HepG2 (cell line): ENCODE data around the gene GNG3. TPM values are rescaled to one million over a fixed set of nuclear protein-coding genes. Genes with fewer than 3 reads are reported as not detected.
A peak's percentile ranks its signal among the peaks of the same experiment; 100 is the strongest.

Source experiments
- ARHGAP35 ChIP-seq: sonication (generic); formaldehyde crosslinking; IDR thresholded peaks from 2 replicates; pipeline ENCODE4 v1.9.0; 2022; ENCODE audit warnings: mild to moderate bottlenecking, inconsistent platforms, moderate library complexity, missing genetic modification reagents, borderline replicate concordance
- BRCA1 ChIP-seq: sonication (generic); formaldehyde crosslinking; IDR thresholded peaks from 2 replicates; pipeline ENCODE4 v1.4.0; 2020; ENCODE audit warnings: missing genetic modification reagents
- FLYWCH1 ChIP-seq: sonication (generic); formaldehyde crosslinking; IDR thresholded peaks from 2 replicates; pipeline ENCODE4 v1.8.1; 2023; ENCODE audit warnings: mild to moderate bottlenecking, missing genetic modification reagents
- GPN1 ChIP-seq: sonication (generic); formaldehyde crosslinking; IDR thresholded peaks from 2 replicates; pipeline ENCODE4 v1.5.1; 2020; ENCODE audit warnings: missing genetic modification reagents, borderline replicate concordance
- HMG20A ChIP-seq: IDR thresholded peaks from 2 replicates; pipeline ENCODE4 v1.6.1; 2016; ENCODE audit warnings: borderline replicate concordance
- MXI1 ChIP-seq: IDR thresholded peaks from 3 replicates; pipeline ENCODE4 v1.6.1; 2012; ENCODE audit warnings: low read depth, low read length, inconsistent platforms, borderline replicate concordance
- NFKB2 ChIP-seq: sonication (generic); formaldehyde crosslinking; IDR thresholded peaks from 2 replicates; pipeline ENCODE4 v1.4.0; 2020; ENCODE audit warnings: missing genetic modification reagents, borderline replicate concordance
- SRY ChIP-seq: sonication (generic); formaldehyde crosslinking; IDR thresholded peaks from 2 replicates; pipeline ENCODE4 v1.8.0; 2022; ENCODE audit warnings: mild to moderate bottlenecking, missing genetic modification reagents
- TBX3 ChIP-seq: fragments of 450-650 bp; IDR thresholded peaks from 2 replicates; pipeline ENCODE4 v1.6.1; 2017; ENCODE audit warnings: antibody characterized with exemption, mild to moderate bottlenecking, inconsistent platforms, borderline replicate concordance
- ZNF274 ChIP-seq: sonication (generic); formaldehyde crosslinking; IDR thresholded peaks from 2 replicates; pipeline ENCODE4 v1.5.1; 2020; ENCODE audit warnings: mild to moderate bottlenecking, missing genetic modification reagents
- ZNF343 ChIP-seq: sonication (generic); formaldehyde crosslinking; IDR thresholded peaks from 2 replicates; pipeline ENCODE4 v1.4.0; 2020; ENCODE audit warnings: mild to moderate bottlenecking, missing genetic modification reagents
- ZNF724P ChIP-seq: sonication (generic); formaldehyde crosslinking; IDR thresholded peaks from 2 replicates; pipeline ENCODE4 v1.8.0; 2022; ENCODE audit warnings: missing genetic modification reagents, borderline replicate concordance
- polyA plus RNA-seq, 8 experiments: library from polyadenylated mRNA; depleted of rRNA in 3 of 8; stranded (reverse) in 7 of 8; unstranded in 1 of 8; fragments of >200 nt; fragmentation: Illumina TruSeq in 4 of 8; extraction: Trizol in 4 of 8; gene quantifications; 2 replicates each; pipeline versions ENCODE4 v1.2.1 to v1.2.3, GENCODE V29; 2011 to 2016; ENCODE audit warnings: low read depth in 4 of 8, missing spikeins in 1 of 8, mixed read lengths in 1 of 8; ENCODE audit not compliant: insufficient read depth in 1 of 8
- total RNA-seq, 5 experiments: library from RNA; depleted of rRNA; stranded (reverse); fragments of >200 nt; fragmentation: Illumina TruSeq; extraction: Trizol; gene quantifications; 2 replicates each; pipeline ENCODE4 v1.2.3, GENCODE V29; 2016; ENCODE audit warnings: low read depth in 1 of 5
- TF ChIP-seq, protein P1 (sequence below): IDR thresholded peaks from 2 replicates; pipeline ENCODE4 v1.6.1; 2016
- TF ChIP-seq, protein P2 (sequence below): sonication (generic); formaldehyde crosslinking; IDR thresholded peaks from 2 replicates; pipeline ENCODE4 v1.4.0; 2020; ENCODE audit warnings: low read depth, missing genetic modification reagents
- TF ChIP-seq, protein P3 (sequence below): sonication (generic); formaldehyde crosslinking; IDR thresholded peaks from 2 replicates; pipeline ENCODE4 v1.4.0; 2020; ENCODE audit warnings: mild to moderate bottlenecking, missing genetic modification reagents
- TF ChIP-seq, protein P4 (sequence below): sonication (generic); formaldehyde crosslinking; IDR thresholded peaks from 2 replicates; pipeline ENCODE4 v1.4.0; 2020; ENCODE audit warnings: missing genetic modification reagents, mild to moderate bottlenecking, borderline replicate concordance
- TF ChIP-seq, protein P5 (sequence below): IDR thresholded peaks from 2 replicates; pipeline ENCODE4 v1.6.1; 2016; ENCODE audit warnings: control low read depth
- TF ChIP-seq, protein P6 (sequence below): sonication (generic); formaldehyde crosslinking; IDR thresholded peaks from 2 replicates; pipeline ENCODE4 v1.4.0; 2020; ENCODE audit warnings: low read depth, mild to moderate bottlenecking, missing genetic modification reagents

The GNG3 gene
- total and polyA plus RNA-seq, 2 of the 13 experiments (the other 11 are each of a cell fraction or from before 2014, with no cell fraction given): not detected

DNA sequence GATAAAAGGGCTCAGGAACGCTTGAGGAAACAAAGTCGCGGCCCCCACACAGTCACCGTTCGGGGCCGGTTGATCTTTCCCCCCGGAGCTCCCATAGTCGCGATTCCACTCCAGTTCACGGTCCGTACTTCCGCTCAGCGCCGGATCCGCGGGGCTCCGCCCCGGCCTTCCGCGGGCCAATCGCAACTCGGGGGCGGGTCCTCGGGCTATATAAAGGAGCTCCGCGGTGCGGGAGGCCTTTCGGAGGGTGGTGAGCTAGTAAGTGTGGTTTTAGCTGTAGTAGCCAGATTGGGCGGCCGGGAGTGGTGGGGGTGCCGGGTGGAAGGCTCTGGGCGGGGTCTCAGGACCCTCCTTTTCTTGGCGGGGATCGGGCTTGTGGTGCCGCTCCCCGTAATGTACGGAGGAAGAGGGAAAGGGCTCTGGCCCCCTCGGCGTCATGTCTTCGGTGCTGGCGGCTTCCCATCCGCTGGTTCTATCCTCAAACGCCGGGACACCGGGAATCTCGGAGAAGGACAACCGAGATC, 42.3 kb upstream of the GNG3 start, which contains the start of the genes C11orf98 and CSKMT (continued):
- TF ChIP-seq, protein P1, sequence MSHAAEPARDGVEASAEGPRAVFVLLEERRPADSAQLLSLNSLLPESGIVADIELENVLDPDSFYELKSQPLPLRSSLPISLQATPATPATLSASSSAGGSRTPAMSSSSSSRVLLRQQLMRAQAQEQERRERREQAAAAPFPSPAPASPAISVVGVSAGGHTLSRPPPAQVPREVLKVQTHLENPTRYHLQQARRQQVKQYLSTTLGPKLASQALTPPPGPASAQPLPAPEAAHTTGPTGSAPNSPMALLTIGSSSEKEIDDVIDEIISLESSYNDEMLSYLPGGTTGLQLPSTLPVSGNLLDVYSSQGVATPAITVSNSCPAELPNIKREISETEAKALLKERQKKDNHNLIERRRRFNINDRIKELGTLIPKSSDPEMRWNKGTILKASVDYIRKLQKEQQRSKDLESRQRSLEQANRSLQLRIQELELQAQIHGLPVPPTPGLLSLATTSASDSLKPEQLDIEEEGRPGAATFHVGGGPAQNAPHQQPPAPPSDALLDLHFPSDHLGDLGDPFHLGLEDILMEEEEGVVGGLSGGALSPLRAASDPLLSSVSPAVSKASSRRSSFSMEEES (CRISPR knock-in tag): 0 out of 2 replicates have a peak, but pooled peaks have one; percentile 16
- TF ChIP-seq, protein P2, sequence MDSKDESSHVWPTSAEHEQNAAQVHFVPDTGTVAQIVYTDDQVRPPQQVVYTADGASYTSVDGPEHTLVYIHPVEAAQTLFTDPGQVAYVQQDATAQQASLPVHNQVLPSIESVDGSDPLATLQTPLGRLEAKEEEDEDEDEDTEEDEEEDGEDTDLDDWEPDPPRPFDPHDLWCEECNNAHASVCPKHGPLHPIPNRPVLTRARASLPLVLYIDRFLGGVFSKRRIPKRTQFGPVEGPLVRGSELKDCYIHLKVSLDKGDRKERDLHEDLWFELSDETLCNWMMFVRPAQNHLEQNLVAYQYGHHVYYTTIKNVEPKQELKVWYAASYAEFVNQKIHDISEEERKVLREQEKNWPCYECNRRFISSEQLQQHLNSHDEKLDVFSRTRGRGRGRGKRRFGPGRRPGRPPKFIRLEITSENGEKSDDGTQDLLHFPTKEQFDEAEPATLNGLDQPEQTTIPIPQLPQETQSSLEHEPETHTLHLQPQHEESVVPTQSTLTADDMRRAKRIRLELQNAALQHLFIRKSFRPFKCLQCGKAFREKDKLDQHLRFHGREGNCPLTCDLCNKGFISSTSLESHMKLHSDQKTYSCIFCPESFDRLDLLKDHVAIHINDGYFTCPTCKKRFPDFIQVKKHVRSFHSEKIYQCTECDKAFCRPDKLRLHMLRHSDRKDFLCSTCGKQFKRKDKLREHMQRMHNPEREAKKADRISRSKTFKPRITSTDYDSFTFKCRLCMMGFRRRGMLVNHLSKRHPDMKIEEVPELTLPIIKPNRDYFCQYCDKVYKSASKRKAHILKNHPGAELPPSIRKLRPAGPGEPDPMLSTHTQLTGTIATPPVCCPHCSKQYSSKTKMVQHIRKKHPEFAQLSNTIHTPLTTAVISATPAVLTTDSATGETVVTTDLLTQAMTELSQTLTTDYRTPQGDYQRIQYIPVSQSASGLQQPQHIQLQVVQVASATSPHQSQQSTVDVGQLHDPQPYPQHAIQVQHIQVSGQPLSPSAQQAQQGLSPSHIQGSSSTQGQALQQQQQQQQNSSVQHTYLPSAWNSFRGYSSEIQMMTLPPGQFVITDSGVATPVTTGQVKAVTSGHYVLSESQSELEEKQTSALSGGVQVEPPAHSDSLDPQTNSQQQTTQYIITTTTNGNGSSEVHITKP (CRISPR knock-in tag): 0 out of 2 replicates have a peak, but pooled peaks have one; percentile 39
- TF ChIP-seq HMG20A (CRISPR knock-in tag) (no peak), ZNF274 (CRISPR knock-in tag) (no peak; the same call in 1 of the 2 replicates), ZNF343 (CRISPR knock-in tag) (0 out of 2 replicates have a peak, but pooled peaks have one; percentile 54), BRCA1 (CRISPR knock-in tag) (no peak), TBX3 (no peak), ZNF724P (CRISPR knock-in tag) (peak; percentile 69; the same call in 1 of the 2 replicates), NFKB2 (CRISPR knock-in tag) (peak; percentile 64; the same call in 1 of the 2 replicates), MXI1 (peak; percentile 60; the same call in 1 of the 3 replicates), ARHGAP35 (CRISPR knock-in tag) (peak; percentile 24; the same call in 1 of the 2 replicates), FLYWCH1 (no peak), GPN1 (CRISPR knock-in tag) (peak; percentile 14; the same call in 1 of the 2 replicates), SRY (CRISPR knock-in tag) (no peak; the same call in 1 of the 2 replicates)
- TF ChIP-seq, protein P3, sequence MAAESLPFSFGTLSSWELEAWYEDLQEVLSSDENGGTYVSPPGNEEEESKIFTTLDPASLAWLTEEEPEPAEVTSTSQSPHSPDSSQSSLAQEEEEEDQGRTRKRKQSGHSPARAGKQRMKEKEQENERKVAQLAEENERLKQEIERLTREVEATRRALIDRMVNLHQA (CRISPR knock-in tag): no peak
- TF ChIP-seq, protein P4, sequence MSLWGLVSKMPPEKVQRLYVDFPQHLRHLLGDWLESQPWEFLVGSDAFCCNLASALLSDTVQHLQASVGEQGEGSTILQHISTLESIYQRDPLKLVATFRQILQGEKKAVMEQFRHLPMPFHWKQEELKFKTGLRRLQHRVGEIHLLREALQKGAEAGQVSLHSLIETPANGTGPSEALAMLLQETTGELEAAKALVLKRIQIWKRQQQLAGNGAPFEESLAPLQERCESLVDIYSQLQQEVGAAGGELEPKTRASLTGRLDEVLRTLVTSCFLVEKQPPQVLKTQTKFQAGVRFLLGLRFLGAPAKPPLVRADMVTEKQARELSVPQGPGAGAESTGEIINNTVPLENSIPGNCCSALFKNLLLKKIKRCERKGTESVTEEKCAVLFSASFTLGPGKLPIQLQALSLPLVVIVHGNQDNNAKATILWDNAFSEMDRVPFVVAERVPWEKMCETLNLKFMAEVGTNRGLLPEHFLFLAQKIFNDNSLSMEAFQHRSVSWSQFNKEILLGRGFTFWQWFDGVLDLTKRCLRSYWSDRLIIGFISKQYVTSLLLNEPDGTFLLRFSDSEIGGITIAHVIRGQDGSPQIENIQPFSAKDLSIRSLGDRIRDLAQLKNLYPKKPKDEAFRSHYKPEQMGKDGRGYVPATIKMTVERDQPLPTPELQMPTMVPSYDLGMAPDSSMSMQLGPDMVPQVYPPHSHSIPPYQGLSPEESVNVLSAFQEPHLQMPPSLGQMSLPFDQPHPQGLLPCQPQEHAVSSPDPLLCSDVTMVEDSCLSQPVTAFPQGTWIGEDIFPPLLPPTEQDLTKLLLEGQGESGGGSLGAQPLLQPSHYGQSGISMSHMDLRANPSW (CRISPR knock-in tag): peak; percentile 64; the same call in 1 of the 2 replicates
- TF ChIP-seq, protein P5, sequence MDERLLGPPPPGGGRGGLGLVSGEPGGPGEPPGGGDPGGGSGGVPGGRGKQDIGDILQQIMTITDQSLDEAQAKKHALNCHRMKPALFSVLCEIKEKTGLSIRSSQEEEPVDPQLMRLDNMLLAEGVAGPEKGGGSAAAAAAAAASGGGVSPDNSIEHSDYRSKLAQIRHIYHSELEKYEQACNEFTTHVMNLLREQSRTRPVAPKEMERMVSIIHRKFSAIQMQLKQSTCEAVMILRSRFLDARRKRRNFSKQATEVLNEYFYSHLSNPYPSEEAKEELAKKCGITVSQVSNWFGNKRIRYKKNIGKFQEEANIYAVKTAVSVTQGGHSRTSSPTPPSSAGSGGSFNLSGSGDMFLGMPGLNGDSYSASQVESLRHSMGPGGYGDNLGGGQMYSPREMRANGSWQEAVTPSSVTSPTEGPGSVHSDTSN (CRISPR knock-in tag): no peak
- TF ChIP-seq, protein P6, sequence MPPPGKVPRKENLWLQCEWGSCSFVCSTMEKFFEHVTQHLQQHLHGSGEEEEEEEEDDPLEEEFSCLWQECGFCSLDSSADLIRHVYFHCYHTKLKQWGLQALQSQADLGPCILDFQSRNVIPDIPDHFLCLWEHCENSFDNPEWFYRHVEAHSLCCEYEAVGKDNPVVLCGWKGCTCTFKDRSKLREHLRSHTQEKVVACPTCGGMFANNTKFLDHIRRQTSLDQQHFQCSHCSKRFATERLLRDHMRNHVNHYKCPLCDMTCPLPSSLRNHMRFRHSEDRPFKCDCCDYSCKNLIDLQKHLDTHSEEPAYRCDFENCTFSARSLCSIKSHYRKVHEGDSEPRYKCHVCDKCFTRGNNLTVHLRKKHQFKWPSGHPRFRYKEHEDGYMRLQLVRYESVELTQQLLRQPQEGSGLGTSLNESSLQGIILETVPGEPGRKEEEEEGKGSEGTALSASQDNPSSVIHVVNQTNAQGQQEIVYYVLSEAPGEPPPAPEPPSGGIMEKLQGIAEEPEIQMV (CRISPR knock-in tag): no peak
